ENCODE measurements around the gene HSP90AA1. TPM values are rescaled to one million over a fixed set of nuclear protein-coding genes. Genes with fewer than 3 reads are reported as not detected.
"Not testable (repeated sequence)": the region's sequence is repeated elsewhere in the genome, so short reads cannot be mapped to it uniquely, and the experiment has no call there.

Gene HSP90AA1
- 100 to 1,000 TPM; 451 to 462 TPM for total RNA-seq
- 292 TPM for polyA plus RNA-seq (2013, experiment 1 of 2)
- polyA plus RNA-seq (2013, experiment 2 of 2): 535 TPM
- 139 to 4,127 (median 676) reads per million in 172 experiments for total RNA-seq

GRCh38 chr14:102086972-102087761 is at the start of gene HSP90AA1:
TSS of gene HSP90AA1 (minus strand) at chr14:102087044. CDS start at chr14:102086378, 666 bp downstream.
- Histone ChIP-seq H3K27ac (ENCODE audit: low read depth in 1 of 2, low read length in 2 of 2) (peak within 1 kb of the TSS; percentile 95 to 98), H3K36me3 (ENCODE audit: insufficient read depth, low read length) (peaks cover 37% of the 10 kb centered on the region), H3K4me1 (ENCODE audit: insufficient read depth, low read length) (peaks cover 51% of the 10 kb centered on the region), H3K9me3 (ENCODE audit: control insufficient read depth in 1 of 2, insufficient read depth in 1 of 2, low read length in 2 of 2) (no peaks in the 10 kb centered on the region), H3K27me3 (ENCODE audit: control insufficient read depth in 1 of 2, insufficient read depth in 2 of 2, low read length in 2 of 2) (no peaks in the 10 kb centered on the region), H3K4me3 (ENCODE audit: low read length) (peak within 1 kb of the TSS; percentile 74)
- Mint-ChIP-seq H3K9me3 (no peaks in the 10 kb centered on the region), H3K27ac (peak within 1 kb of the TSS; percentile 91), H3K4me3 (peak within 1 kb of the TSS; percentile 98), H3K4me1 (ENCODE audit: low read depth) (peaks cover 64% of the 10 kb centered on the region), H3K27me3 (no peaks in the 10 kb centered on the region), H3K36me3 (ENCODE audit: low read depth) (peaks cover 47% of the 10 kb centered on the region)
- CTCF ChIA-PET: interaction anchor here (0.6 to 2.1 kb wide), 5 partner anchors 9 to 206 kb away, joined by 3 to 8 read pairs (median 4); no protein-coding TSS in a partner anchor
- POLR2A ChIA-PET: interaction anchor here (0.6 to 2.3 kb wide), 6 partner anchors 8 to 1529 kb away, joined by 3 to 12 read pairs (median 5); partner anchors contain the start of gene WDR20
- intact Hi-C loops (cut with DNase I, micrococcal nuclease): loop anchor here (2.0 to 10.0 kb wide), 9 partner anchors 52 to 690 kb away; partner anchors contain the start of genes DYNC1H1 (in 2 of the 2), MOK (in 1 of the 2), PPP2R5C (in 1 of the 2) and TRAF3 (in 1 of the 2)
- DNase-seq (peak; percentile 88 to 98 (median 94)), ATAC-seq (ENCODE audit: poor library complexity) (peak; percentile 77)
- TF ChIP-seq CTCF (IDR thresholded peaks at IDR 0.05): no peak

- H3K27me3 ChIP-seq (ENCODE audit: control insufficient read depth in 1 of 2, insufficient read depth in 2 of 2, low read length in 2 of 2); H3K9me3 Mint-ChIP-seq; ATAC-seq (ENCODE audit: poor library complexity); H3K4me3 ChIP-seq (ENCODE audit: low read length); H3K9me3 ChIP-seq (ENCODE audit: control insufficient read depth in 1 of 2, insufficient read depth in 1 of 2, low read length in 2 of 2); DNase-seq; CTCF ChIA-PET; H3K4me3 Mint-ChIP-seq; POLR2A ChIA-PET; H3K27me3 Mint-ChIP-seq; H3K4me1 ChIP-seq (ENCODE audit: insufficient read depth, low read length); H3K27ac Mint-ChIP-seq; H3K36me3 ChIP-seq (ENCODE audit: insufficient read depth, low read length); H3K27ac ChIP-seq (ENCODE audit: low read depth in 1 of 2, low read length in 2 of 2): not testable (repeated sequence)
- intact Hi-C loops (cut with DNase I, micrococcal nuclease): loop anchor here in 1 of 2 experiments (5.0 kb wide), 2 partner anchors 372 to 428 kb away; partner anchors contain the start of gene ANKRD9
- Mint-ChIP-seq H3K4me1 (ENCODE audit: low read depth) (peaks cover 17% of the 10 kb centered on the region), H3K36me3 (ENCODE audit: low read depth) (peaks cover 14% of the 10 kb centered on the region)
Observed at GRCh38 chr14:102135456-102135855, 48.6 kb upstream of the HSP90AA1 start.

GRCh38 chr14:102134719-102135118 is 47.9 kb upstream of the HSP90AA1 start:
- POLR2A ChIA-PET; H3K36me3 Mint-ChIP-seq (ENCODE audit: low read depth); H3K27me3 ChIP-seq (ENCODE audit: control insufficient read depth in 1 of 2, insufficient read depth in 2 of 2, low read length in 2 of 2); H3K36me3 ChIP-seq (ENCODE audit: insufficient read depth, low read length); H3K27ac Mint-ChIP-seq; H3K9me3 ChIP-seq (ENCODE audit: control insufficient read depth in 1 of 2, insufficient read depth in 1 of 2, low read length in 2 of 2); ATAC-seq (ENCODE audit: poor library complexity); H3K27ac ChIP-seq (ENCODE audit: low read depth in 1 of 2, low read length in 2 of 2); H3K4me3 Mint-ChIP-seq; CTCF ChIA-PET; H3K9me3 Mint-ChIP-seq; DNase-seq; H3K4me1 ChIP-seq (ENCODE audit: insufficient read depth, low read length); H3K4me3 ChIP-seq (ENCODE audit: low read length); H3K27me3 Mint-ChIP-seq: not testable (repeated sequence)
- H3K4me1 Mint-ChIP-seq (ENCODE audit: low read depth): peaks cover 12% of the 10 kb centered on the region
- intact Hi-C loops (cut with DNase I, micrococcal nuclease): loop anchor here in 1 of 2 experiments (5.0 kb wide), 2 partner anchors 373 to 427 kb away; partner anchors contain the start of gene ANKRD9

- H3K9me3 ChIP-seq (ENCODE audit: control insufficient read depth in 1 of 2, insufficient read depth in 1 of 2, low read length in 2 of 2); intact Hi-C loops (cut with DNase I, micrococcal nuclease); H3K36me3 ChIP-seq (ENCODE audit: insufficient read depth, low read length); DNase-seq; CTCF ChIA-PET; H3K4me3 Mint-ChIP-seq; H3K36me3 Mint-ChIP-seq (ENCODE audit: low read depth); H3K4me1 ChIP-seq (ENCODE audit: insufficient read depth, low read length); H3K27me3 ChIP-seq (ENCODE audit: control insufficient read depth in 1 of 2, insufficient read depth in 2 of 2, low read length in 2 of 2); POLR2A ChIA-PET; H3K4me3 ChIP-seq (ENCODE audit: low read length); H3K27me3 Mint-ChIP-seq; ATAC-seq (ENCODE audit: poor library complexity); H3K9me3 Mint-ChIP-seq; H3K27ac ChIP-seq (ENCODE audit: low read depth in 1 of 2, low read length in 2 of 2); H3K27ac Mint-ChIP-seq; H3K4me1 Mint-ChIP-seq (ENCODE audit: low read depth): not testable (repeated sequence)
Observed at GRCh38 chr14:102134021-102134420, 47.2 kb upstream of the HSP90AA1 start.

Measured in CD4-positive, alpha-beta T cell (primary cell).